PC-9 (cell line): Measurements from ENCODE around the gene NSMCE1. TPM values are rescaled to one million over a fixed set of nuclear protein-coding genes. Genes with fewer than 3 reads are reported as not detected.

Experiments
- BruUV-seq: library from RNA; stranded (reverse); fragments of 400-500 nt; replicated peaks from 2 replicates; lab custom pipeline; 2021; lab: Mats Ljungman, UMichigan
- CTCF ChIA-PET: fragments of 300-600 bp; sonication (Branson Sonifier 250); formaldehyde crosslinking; loops from one replicate; lab custom pipeline; 2022; ENCODE audit warnings: antibody characterized with exemption; lab: Charles Lee
- POLR2A ChIA-PET: fragments of 300-600 bp; sonication (Branson Sonifier 250); formaldehyde crosslinking; loops from one replicate; lab custom pipeline; 2022; ENCODE audit warnings: antibody characterized with exemption; ENCODE audit not compliant: unreplicated experiment; lab: Charles Lee
- DNase-seq, 2 experiments: peaks; one replicate each; pipeline versions ENCODE4 v3.0.0 to v3.0.0-alpha.2; 2015 to 2022; ENCODE audit warnings: mixed read lengths in 1 of 2
- H2AFZ ChIP-seq: fragments of 200-600 bp; sonication (generic); 2 replicates; pipeline ENCODE4 v1.8.1; 2017; ENCODE audit warnings: antibody characterized with exemption
- H3F3A ChIP-seq: fragments of 200-600 bp; sonication (generic); 2 replicates; pipeline ENCODE4 v1.8.1; 2017; ENCODE audit warnings: antibody characterized with exemption, mild to moderate bottlenecking, low read depth; ENCODE audit not compliant: insufficient read depth
- H3K27ac ChIP-seq: fragments of 200-600 bp; sonication (generic); 2 replicates; pipeline ENCODE4 v1.6.1; 2016; ENCODE audit warnings: mixed run types
- H3K27me3 ChIP-seq: fragments of 200-600 bp; sonication (generic); 2 replicates; pipeline ENCODE4 v1.6.1; 2016; ENCODE audit warnings: low read depth, mixed run types; ENCODE audit not compliant: insufficient read depth
- H3K36me3 ChIP-seq: fragments of 200-600 bp; sonication (generic); 2 replicates; pipeline ENCODE4 v1.6.1; 2016; ENCODE audit warnings: low read depth, mixed run types
- H3K4me1 ChIP-seq: fragments of 200-600 bp; sonication (generic); replicated peaks from 2 replicates; pipeline ENCODE4 v1.6.1; 2016; ENCODE audit warnings: mixed run types; ENCODE audit not compliant: insufficient read depth
- H3K4me2 ChIP-seq: fragments of 200-600 bp; sonication (generic); 2 replicates; pipeline ENCODE4 v1.6.1; 2017; ENCODE audit warnings: mixed run types
- H3K4me3 ChIP-seq: fragments of 200-600 bp; sonication (generic); 2 replicates; pipeline ENCODE4 v1.6.1; 2016; ENCODE audit warnings: mixed run types
- H3K79me2 ChIP-seq: fragments of 200-600 bp; sonication (generic); 2 replicates; pipeline ENCODE4 v1.6.1; 2017; ENCODE audit warnings: low read depth, mixed run types
- H3K9me2 ChIP-seq: fragments of 200-600 bp; sonication (generic); 2 replicates; pipeline ENCODE4 v1.8.1; 2017; ENCODE audit warnings: mild to moderate bottlenecking; ENCODE audit not compliant: insufficient read depth
- H3K9me3 ChIP-seq: fragments of 200-600 bp; sonication (generic); 2 replicates; pipeline ENCODE4 v1.8.1; 2016; ENCODE audit warnings: low read depth; ENCODE audit not compliant: insufficient read depth
- H4K20me1 ChIP-seq: fragments of 200-600 bp; sonication (generic); 2 replicates; pipeline ENCODE4 v1.8.1; 2017; ENCODE audit not compliant: insufficient read depth
- CTCF ChIP-seq: fragments of 200-600 bp; sonication (generic); conservative IDR thresholded peaks from 2 replicates; pipeline ENCODE4 v1.6.1; 2017; ENCODE audit warnings: mixed run types, antibody characterized with exemption, mild to moderate bottlenecking, moderate library complexity
- EZH2 ChIP-seq: fragments of 200-600 bp; sonication (generic); IDR thresholded peaks from 2 replicates; pipeline ENCODE4 v1.8.0; 2017; ENCODE audit warnings: antibody characterized with exemption, low read depth
- intact Hi-C: fragments of 100-400 bp; cut with micrococcal nuclease; formaldehyde crosslinking; loops from one replicate; pipeline ENCODE4 v1.10.0; 2022; ENCODE audit not compliant: unreplicated experiment
- total RNA-seq: library from RNA; stranded (reverse); gene quantifications from 2 replicates; pipeline ENCODE4 v1.2.3, GENCODE V29; 2021

Gene NSMCE1
- total RNA-seq, 1 experiment from 2014 or later, result 114 TPM

GRCh38 chr16:27195076-27195741 is 73.4 kb downstream of the NSMCE1 start:
- TF ChIP-seq EZH2, result no peak
- no peak for TF ChIP-seq CTCF
- no peaks in the 10 kb centered on the region for H3K9me2 ChIP-seq
- POLR2A ChIA-PET, result no interaction called here
- H3K36me3 ChIP-seq, result no peaks in the 10 kb centered on the region
- CTCF ChIA-PET, result no interaction called here
- peaks cover 33% of the 10 kb centered on the region; the same call in 1 of the 2 replicates for H3K27me3 ChIP-seq
- no peak for DNase-seq
- no peak overlapping the region for H3K4me3 ChIP-seq
- H3K4me2 ChIP-seq, result no peak overlapping the region
- BruUV-seq, result no TSS peak
- H3K4me1 ChIP-seq, result no peaks in the 10 kb centered on the region
- H4K20me1 ChIP-seq, result no peaks in the 10 kb centered on the region
- no peaks in the 10 kb centered on the region for H3K9me3 ChIP-seq
- H3F3A ChIP-seq, result no peaks in the 10 kb centered on the region
- no peaks in the 10 kb centered on the region for H3K79me2 ChIP-seq
- H2AFZ ChIP-seq, result no peak overlapping the region
- H3K27ac ChIP-seq, result no peak overlapping the region
- intact Hi-C loops, result no loop called here

- no TSS peak for BruUV-seq
- no peaks in the 10 kb centered on the region for H3K4me1 ChIP-seq
- H3F3A ChIP-seq, result no peaks in the 10 kb centered on the region
- TF ChIP-seq EZH2 (no peak), CTCF (0 out of 2 replicates have a peak, but pooled peaks have one; percentile 30)
- peaks cover 48% of the 10 kb centered on the region for H3K27me3 ChIP-seq
- no peaks in the 10 kb centered on the region for H3K79me2 ChIP-seq
- H2AFZ ChIP-seq, result no peak overlapping the region
- no peaks in the 10 kb centered on the region for H3K9me2 ChIP-seq
- H4K20me1 ChIP-seq, result no peaks in the 10 kb centered on the region
- ChIA-PET CTCF (interaction anchor here (1.5 kb wide), 1 partner anchor 14 kb away, joined by 4 read pairs; no protein-coding TSS in a partner anchor), POLR2A (interaction anchor here (0.7 kb wide), 1 partner anchor 93 kb away, joined by 8 read pairs; no protein-coding TSS in a partner anchor)
- intact Hi-C loops, result no loop called here
- no peaks in the 10 kb centered on the region for H3K9me3 ChIP-seq
- H3K4me3 ChIP-seq, result no peak overlapping the region
- no peak overlapping the region for H3K27ac ChIP-seq
- DNase-seq, result no peak
- no peaks in the 10 kb centered on the region for H3K36me3 ChIP-seq
- no peak overlapping the region for H3K4me2 ChIP-seq
Observed at GRCh38 chr16:27193300-27193990, 75.1 kb downstream of the NSMCE1 start.

- ChIA-PET CTCF (no interaction called here), POLR2A (no interaction called here)
- no TSS peak for BruUV-seq
- Histone ChIP-seq H4K20me1 (no peaks in the 10 kb centered on the region), H3K27ac (no peak overlapping the region), H3K4me1 (no peaks in the 10 kb centered on the region), H3K27me3 (peaks cover 44% of the 10 kb centered on the region), H3F3A (no peaks in the 10 kb centered on the region), H3K79me2 (no peaks in the 10 kb centered on the region), H3K4me3 (no peak overlapping the region), H2AFZ (no peak overlapping the region), H3K9me3 (no peaks in the 10 kb centered on the region), H3K36me3 (no peaks in the 10 kb centered on the region), H3K9me2 (no peaks in the 10 kb centered on the region), H3K4me2 (no peak overlapping the region)
- TF ChIP-seq CTCF (no peak), EZH2 (no peak)
- DNase-seq, result no peak
- intact Hi-C loops, result no loop called here
Observed at GRCh38 chr16:27191352-27191924, 77.1 kb downstream of the NSMCE1 start.
